SK-N-SH treated with all-trans-retinoic acid at 6 μM for 48 hours (cell line): ENCODE data around the gene PRKCG.

Experiments
- ARNTL ChIP-seq: fragments of 450-650 bp; formaldehyde crosslinking; IDR thresholded peaks from 2 replicates; pipeline ENCODE4 v1.5.0; 2020; ENCODE audit warnings: low read depth, mild to moderate bottlenecking, moderate library complexity, borderline replicate concordance
- BACH2 ChIP-seq: fragments of 250-450 bp; sonication (Bioruptor Pico); IDR thresholded peaks from 2 replicates; pipeline ENCODE4 v1.9.0; 2021; ENCODE audit warnings: mild to moderate bottlenecking, borderline replicate concordance
- CREB5 ChIP-seq: fragments of 250-450 bp; sonication (Bioruptor Pico); IDR thresholded peaks from 2 replicates; pipeline ENCODE4 v1.5.1; 2020; ENCODE audit warnings: low read depth, mild to moderate bottlenecking, moderate library complexity
- CSDC2 ChIP-seq: fragments of 250-450 bp; sonication (Bioruptor Pico); IDR thresholded peaks from 2 replicates; pipeline ENCODE4 v1.5.0; 2020; ENCODE audit warnings: mild to moderate bottlenecking, moderate library complexity
- GLIS3 ChIP-seq: fragments of 250-450 bp; sonication (Bioruptor Pico); IDR thresholded peaks from 2 replicates; pipeline ENCODE4 v1.5.0; 2020; ENCODE audit warnings: mild to moderate bottlenecking, moderate library complexity
- OSR1 ChIP-seq: fragments of 250-450 bp; sonication (Bioruptor Pico); IDR thresholded peaks from 2 replicates; pipeline ENCODE4 v1.8.0; 2022; ENCODE audit warnings: moderate library complexity, mild to moderate bottlenecking, inconsistent platforms
- PPARA ChIP-seq: fragments of 250-450 bp; sonication (Bioruptor Pico); IDR thresholded peaks from 2 replicates; pipeline ENCODE4 v1.5.0; 2020; ENCODE audit warnings: mild to moderate bottlenecking, borderline replicate concordance
- RARB ChIP-seq: fragments of 250-450 bp; sonication (Bioruptor Pico); IDR thresholded peaks from 2 replicates; pipeline ENCODE4 v1.8.0; 2021; ENCODE audit warnings: mild to moderate bottlenecking, moderate library complexity
- ZC3H10 ChIP-seq: fragments of 250-450 bp; sonication (Bioruptor Pico); IDR thresholded peaks from 2 replicates; pipeline ENCODE4 v1.5.1; 2021; ENCODE audit warnings: mild to moderate bottlenecking, moderate library complexity
- ZFP3 ChIP-seq: fragments of 250-450 bp; sonication (Bioruptor Pico); IDR thresholded peaks from 2 replicates; pipeline ENCODE4 v1.5.0; 2020; ENCODE audit warnings: mild to moderate bottlenecking, moderate library complexity
- TF ChIP-seq, protein P1 (sequence below): fragments of 250-450 bp; sonication (Bioruptor Pico); IDR thresholded peaks from 2 replicates; pipeline ENCODE4 v1.8.0; 2020; ENCODE audit warnings: mild to moderate bottlenecking, moderate library complexity, borderline replicate concordance

DNA sequence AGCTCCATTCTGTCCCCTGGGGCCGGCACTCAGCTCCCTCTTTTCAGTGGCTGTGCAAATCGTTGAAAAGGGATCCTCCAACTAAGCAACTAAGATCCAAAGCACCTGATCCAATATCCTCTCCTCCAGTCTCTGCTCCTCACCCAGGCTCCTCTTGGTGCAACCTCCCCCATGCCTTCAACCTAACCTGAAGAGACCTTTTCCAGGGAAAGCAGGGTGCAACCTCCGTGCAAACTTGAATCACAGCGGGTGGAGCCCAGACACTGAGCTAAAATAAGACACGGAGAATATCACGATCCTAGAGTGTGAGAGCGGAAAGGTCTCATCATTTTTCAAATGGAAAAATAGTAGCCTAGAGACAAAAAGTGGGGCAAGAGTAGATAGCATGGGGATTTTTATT is 35.4 kb downstream of the PRKCG start:
- TF ChIP-seq, protein P1, sequence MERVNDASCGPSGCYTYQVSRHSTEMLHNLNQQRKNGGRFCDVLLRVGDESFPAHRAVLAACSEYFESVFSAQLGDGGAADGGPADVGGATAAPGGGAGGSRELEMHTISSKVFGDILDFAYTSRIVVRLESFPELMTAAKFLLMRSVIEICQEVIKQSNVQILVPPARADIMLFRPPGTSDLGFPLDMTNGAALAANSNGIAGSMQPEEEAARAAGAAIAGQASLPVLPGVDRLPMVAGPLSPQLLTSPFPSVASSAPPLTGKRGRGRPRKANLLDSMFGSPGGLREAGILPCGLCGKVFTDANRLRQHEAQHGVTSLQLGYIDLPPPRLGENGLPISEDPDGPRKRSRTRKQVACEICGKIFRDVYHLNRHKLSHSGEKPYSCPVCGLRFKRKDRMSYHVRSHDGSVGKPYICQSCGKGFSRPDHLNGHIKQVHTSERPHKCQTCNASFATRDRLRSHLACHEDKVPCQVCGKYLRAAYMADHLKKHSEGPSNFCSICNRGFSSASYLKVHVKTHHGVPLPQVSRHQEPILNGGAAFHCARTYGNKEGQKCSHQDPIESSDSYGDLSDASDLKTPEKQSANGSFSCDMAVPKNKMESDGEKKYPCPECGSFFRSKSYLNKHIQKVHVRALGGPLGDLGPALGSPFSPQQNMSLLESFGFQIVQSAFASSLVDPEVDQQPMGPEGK (CRISPR knock-in tag), result no peak
- TF ChIP-seq ZFP3 (CRISPR knock-in tag) (no peak), PPARA (no peak), ZC3H10 (CRISPR knock-in tag) (no peak), ARNTL (CRISPR knock-in tag) (no peak), RARB (CRISPR knock-in tag) (no peak), CSDC2 (no peak), OSR1 (no peak), BACH2 (CRISPR knock-in tag) (no peak), CREB5 (no peak), GLIS3 (CRISPR knock-in tag) (no peak)
